ENCODE data around the gene KLF6.

KLF6 gene

DNA sequence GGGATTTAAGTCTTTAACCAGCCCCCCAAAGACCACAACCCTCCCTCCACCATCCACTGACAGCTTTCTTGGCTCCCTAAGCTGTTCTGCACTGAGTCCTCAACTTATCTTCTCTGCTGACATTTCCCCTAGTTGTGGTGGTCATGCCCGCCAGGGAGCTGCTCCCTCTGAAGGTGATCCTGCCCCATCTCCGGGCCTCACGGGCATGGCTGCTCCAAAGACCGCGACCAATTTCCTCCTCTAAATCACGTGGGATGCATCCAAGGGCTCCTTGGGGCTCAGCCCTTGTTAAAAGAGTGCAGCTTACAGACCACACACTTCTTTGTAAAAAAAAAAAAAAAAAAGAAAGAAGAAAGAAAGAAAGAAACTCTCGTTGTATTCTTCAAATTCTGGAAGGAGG, 27.1 kb upstream of the KLF6 start:
- no peak for DNase-seq (ENCODE audit: low read depth)
- H3K4me3 ChIP-seq (ENCODE audit: low read length): no peak overlapping the region
- TF ChIP-seq, protein P1, sequence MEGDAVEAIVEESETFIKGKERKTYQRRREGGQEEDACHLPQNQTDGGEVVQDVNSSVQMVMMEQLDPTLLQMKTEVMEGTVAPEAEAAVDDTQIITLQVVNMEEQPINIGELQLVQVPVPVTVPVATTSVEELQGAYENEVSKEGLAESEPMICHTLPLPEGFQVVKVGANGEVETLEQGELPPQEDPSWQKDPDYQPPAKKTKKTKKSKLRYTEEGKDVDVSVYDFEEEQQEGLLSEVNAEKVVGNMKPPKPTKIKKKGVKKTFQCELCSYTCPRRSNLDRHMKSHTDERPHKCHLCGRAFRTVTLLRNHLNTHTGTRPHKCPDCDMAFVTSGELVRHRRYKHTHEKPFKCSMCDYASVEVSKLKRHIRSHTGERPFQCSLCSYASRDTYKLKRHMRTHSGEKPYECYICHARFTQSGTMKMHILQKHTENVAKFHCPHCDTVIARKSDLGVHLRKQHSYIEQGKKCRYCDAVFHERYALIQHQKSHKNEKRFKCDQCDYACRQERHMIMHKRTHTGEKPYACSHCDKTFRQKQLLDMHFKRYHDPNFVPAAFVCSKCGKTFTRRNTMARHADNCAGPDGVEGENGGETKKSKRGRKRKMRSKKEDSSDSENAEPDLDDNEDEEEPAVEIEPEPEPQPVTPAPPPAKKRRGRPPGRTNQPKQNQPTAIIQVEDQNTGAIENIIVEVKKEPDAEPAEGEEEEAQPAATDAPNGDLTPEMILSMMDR (IDR thresholded peaks at IDR 0.05; ENCODE audit: insufficient read depth, low read depth, low read length, missing control alignments): no peak

DNA sequence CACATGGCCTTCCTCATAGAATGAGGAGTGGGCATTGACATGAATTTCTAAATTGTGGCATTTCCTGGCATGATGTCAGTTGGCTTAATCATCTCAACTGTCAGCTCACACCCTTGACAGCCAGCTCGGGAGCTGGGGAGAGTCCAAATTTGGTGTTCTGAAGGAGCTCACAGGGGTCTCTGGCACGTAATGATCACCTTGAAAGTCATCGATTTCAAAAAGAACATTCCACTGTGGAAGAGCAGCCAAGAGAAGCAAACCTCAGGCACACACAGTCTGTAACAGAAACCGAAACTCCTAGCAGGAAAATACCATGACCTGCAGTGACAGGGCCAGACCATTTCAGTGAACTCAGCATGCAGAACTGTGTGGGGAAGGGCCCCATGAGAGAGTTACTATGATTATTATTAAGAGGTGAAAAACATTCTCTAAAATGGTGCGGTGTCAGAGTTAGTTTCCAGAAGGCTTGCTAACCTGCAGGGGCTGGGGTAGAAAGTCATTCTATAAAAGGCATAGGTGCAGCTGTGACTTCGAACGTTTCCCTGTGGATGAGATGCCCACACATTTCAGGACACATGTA, 26.4 kb upstream of the KLF6 start:
- no peak overlapping the region for H3K4me3 ChIP-seq (ENCODE audit: low read length)
- peak; percentile 97 for DNase-seq (ENCODE audit: low read depth)
- TF ChIP-seq, protein P1 (IDR thresholded peaks at IDR 0.05; ENCODE audit: insufficient read depth, low read depth, low read length, missing control alignments): no peak

DNA sequence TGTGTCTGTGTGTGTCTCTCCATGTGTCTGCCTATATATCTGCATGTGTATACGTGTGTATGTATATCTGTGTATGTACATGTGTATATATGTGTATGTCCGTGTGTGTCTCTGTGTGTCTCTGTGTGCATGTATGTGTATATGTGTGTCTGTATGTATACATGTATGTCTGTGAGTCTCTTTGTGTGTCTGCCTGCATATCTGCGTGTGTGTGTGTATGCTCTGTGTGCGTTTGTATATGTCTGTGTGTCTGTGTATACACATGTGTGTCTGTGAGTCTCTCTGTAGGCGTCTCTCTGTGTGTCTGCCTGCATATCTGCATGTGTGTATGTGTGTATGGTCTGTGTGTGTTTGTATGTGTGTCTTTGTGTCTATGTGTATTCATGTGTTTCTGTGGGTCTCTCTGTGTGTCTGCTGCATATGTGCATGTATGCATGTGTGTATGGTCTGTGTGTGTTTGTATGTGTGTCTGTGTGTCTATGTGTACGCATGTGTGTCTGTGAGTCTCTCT, 23.7 kb upstream of the KLF6 start:
- TF ChIP-seq, protein P1 (IDR thresholded peaks at IDR 0.05; ENCODE audit: insufficient read depth, low read depth, low read length, missing control alignments): no peak
- DNase-seq (ENCODE audit: low read depth): no peak
- no peak overlapping the region for H3K4me3 ChIP-seq (ENCODE audit: low read length)

DNA sequence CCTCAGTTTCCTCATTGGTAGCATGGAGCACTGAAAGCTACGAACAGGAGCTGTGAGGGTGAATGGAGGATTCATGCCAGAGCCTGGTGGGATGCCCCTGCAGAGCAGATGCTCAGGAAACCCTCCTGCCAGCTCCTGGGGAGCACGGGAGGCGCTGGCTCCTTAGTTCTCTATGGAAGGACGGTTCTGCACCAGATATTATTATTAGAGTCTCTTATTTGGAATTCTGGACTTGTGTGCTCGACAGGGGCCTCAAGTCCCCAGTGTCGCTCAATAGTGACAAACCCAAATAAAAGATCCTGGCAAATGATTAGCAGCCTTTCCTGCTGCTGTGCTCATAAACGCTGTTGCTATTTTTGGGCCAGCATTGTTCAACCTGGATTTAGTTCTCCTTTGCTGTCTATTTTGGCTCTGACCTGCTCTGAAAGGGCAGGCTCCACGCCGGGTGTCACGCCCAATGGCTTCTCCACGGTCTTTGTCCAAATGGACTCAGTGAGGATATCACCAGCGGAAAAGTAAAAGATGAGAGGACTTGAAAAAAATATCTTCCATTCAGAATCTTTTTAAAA, 23.0 kb upstream of the KLF6 start:
- DNase-seq (ENCODE audit: low read depth): no peak
- TF ChIP-seq, protein P1 (IDR thresholded peaks at IDR 0.05; ENCODE audit: insufficient read depth, low read depth, low read length, missing control alignments): no peak
- H3K4me3 ChIP-seq (ENCODE audit: low read length): no peak overlapping the region

DNA sequence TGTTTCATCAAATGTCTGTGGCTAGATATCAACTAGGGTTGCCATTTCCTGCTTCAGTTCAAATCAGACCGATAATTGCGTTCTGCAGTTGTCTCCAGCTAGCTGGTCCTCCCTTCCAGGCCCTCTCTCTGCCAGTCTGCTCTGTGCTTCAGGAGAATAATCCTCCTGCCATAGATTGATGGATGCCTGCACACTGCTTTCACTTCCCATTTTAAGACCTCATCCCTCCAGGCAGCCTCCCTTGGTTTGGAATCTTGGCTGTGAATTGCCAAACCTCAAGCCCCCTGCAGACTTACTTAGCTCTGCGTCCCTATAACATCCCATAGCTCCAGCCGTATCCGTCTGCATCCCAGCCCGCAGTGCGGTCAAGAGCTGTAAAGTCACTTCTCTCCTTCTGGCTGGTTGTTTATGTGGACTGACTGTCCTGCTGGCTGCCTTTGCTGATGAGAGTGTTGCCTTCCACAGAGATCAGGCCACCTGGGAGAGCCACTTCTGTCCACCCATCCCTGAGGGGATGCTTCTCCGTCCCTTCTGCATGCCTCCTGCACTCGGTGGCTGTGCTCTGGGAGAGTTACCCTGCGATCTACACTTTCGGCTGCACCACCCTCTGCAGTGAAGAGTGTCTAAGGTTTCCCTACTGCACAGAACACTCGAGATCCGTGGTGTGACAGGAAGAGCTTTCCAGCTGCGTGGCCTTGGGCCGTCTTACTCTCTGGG, 22.4 kb upstream of the KLF6 start:
- DNase-seq (ENCODE audit: low read depth): no peak
- TF ChIP-seq, protein P1 (IDR thresholded peaks at IDR 0.05; ENCODE audit: insufficient read depth, low read depth, low read length, missing control alignments): no peak
- no peak overlapping the region for H3K4me3 ChIP-seq (ENCODE audit: low read length)

DNA sequence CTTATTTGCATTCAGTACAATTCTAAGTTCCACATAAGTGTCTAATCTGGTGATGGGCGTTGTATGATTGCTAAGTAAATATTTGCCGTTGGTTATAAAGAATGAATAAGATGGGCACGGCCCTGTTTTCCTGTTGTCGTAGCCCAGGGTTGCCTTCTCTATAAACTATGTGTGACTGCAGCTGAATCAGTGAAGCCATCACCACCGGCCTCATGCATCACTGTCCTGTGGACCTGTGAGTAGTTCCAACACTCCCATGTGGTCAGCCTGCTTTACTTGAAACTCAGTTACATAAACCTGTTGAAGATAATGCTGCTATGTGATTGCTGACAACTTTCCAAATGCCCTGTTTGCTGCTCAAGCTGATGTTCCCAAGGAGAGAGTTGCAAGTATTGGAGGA, 21.6 kb upstream of the KLF6 start:
- DNase-seq (ENCODE audit: low read depth): peak; percentile 99
- no peak overlapping the region for H3K4me3 ChIP-seq (ENCODE audit: low read length)

More for the DNA sequence above, 21.6 kb upstream of the KLF6 start:
- TF ChIP-seq, protein P1 (IDR thresholded peaks at IDR 0.05; ENCODE audit: insufficient read depth, low read depth, low read length, missing control alignments): no peak
